ENCODE data around the gene BANK1.

The BANK1 gene

DNA sequence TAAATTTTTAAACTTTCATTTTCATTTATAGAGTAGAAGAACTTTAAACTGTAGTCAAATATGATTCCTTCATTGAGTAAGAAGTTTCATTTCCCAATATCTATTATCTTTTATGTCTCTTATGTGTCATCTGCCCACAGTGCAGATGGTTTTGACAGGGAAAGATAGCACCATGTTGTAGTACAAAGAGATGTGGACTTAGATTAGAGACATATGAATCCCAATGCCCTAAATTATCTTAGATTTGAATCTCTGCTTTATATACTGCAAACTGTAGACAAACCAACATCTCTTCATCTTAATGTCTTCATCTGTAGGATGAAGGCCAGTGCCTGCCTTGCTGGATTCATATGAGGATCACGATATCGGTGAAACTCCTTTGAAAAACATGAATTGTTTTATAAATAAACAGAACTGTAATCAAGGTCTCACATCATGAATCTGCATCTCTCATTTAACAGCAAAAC lies 217.5 kb downstream of the BANK1 start:
- Histone ChIP-seq H3K9me3 (ENCODE audit: control insufficient read depth, insufficient read depth, low read length) (no peaks in the 10 kb centered on the region), H3K4me3 (ENCODE audit: low read length) (no peak overlapping the region), H3K27me3 (ENCODE audit: control insufficient read depth, insufficient read depth, low read length) (no peaks in the 10 kb centered on the region), H3K27ac (ENCODE audit: low read length) (no peak overlapping the region), H3K36me3 (ENCODE audit: control insufficient read depth, insufficient read depth, low read length) (no peaks in the 10 kb centered on the region), H3K4me1 (ENCODE audit: control insufficient read depth, insufficient read depth, low read length) (no peaks in the 10 kb centered on the region)
- no peak for DNase-seq (ENCODE audit: low read depth, low spot score)
- no CpG with 5 or more reads among the region's 2 CpGs for WGBS (ENCODE audit: insufficient coverage, insufficient read length)

DNA sequence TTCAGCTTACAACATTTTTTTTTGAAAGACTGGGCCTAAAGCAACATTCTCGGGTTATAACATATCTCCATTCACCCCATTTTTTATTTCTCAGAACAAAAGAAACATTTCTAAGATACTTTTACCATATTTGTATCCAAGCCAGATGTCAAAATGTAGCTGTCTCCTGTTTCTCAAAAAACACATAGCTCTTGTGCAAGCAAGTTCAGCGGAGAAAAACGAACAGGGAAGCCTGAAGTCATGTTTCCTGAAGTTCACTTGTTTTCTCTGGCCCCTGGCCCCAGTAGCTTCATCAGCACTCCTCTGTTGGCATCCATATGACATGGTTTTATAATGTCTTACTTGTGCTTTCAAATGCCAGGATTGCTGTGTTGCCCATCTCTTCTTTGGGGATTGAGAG lies 218.2 kb downstream of the BANK1 start:
- H3K4me3 ChIP-seq (ENCODE audit: low read length), result no peak overlapping the region
- H3K27me3 ChIP-seq (ENCODE audit: control insufficient read depth, insufficient read depth, low read length), result no peaks in the 10 kb centered on the region
- no peaks in the 10 kb centered on the region for H3K9me3 ChIP-seq (ENCODE audit: control insufficient read depth, insufficient read depth, low read length)
- no peak for DNase-seq (ENCODE audit: low read depth, low spot score)
- no peaks in the 10 kb centered on the region for H3K4me1 ChIP-seq (ENCODE audit: control insufficient read depth, insufficient read depth, low read length)
- no peaks in the 10 kb centered on the region for H3K36me3 ChIP-seq (ENCODE audit: control insufficient read depth, insufficient read depth, low read length)
- WGBS (ENCODE audit: insufficient coverage, insufficient read length), result no CpG with 5 or more reads among the region's 3 CpGs
- no peak overlapping the region for H3K27ac ChIP-seq (ENCODE audit: low read length)

DNA sequence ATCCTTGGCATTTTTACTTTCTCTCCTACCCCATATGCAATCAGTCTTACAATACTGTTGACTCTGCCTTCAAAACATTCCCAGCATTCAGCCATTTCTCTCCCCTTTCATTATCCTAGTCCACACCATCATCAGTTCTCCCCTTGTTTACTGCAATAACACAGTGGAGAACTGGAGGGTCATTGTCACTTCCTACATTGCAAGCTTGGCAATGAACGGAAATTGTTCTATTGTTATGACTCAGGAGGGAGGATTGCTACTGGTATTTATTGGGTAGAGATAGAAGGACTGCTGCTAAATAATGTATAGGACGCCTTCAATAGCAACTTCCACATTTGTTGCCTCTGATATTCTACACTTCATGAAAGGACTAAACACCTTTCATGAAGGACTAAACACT lies 231.8 kb downstream of the BANK1 start:
- no peak overlapping the region for H3K4me3 ChIP-seq (ENCODE audit: low read length)
- WGBS (ENCODE audit: insufficient coverage, insufficient read length), result no CpG with 5 or more reads among the region's 2 CpGs
- H3K27ac ChIP-seq (ENCODE audit: low read length), result no peak overlapping the region
- H3K9me3 ChIP-seq (ENCODE audit: control insufficient read depth, insufficient read depth, low read length), result no peaks in the 10 kb centered on the region
- no peaks in the 10 kb centered on the region for H3K36me3 ChIP-seq (ENCODE audit: control insufficient read depth, insufficient read depth, low read length)
- DNase-seq (ENCODE audit: low read depth, low spot score), result no peak
- no peaks in the 10 kb centered on the region for H3K4me1 ChIP-seq (ENCODE audit: control insufficient read depth, insufficient read depth, low read length)
- no peaks in the 10 kb centered on the region for H3K27me3 ChIP-seq (ENCODE audit: control insufficient read depth, insufficient read depth, low read length)

DNA sequence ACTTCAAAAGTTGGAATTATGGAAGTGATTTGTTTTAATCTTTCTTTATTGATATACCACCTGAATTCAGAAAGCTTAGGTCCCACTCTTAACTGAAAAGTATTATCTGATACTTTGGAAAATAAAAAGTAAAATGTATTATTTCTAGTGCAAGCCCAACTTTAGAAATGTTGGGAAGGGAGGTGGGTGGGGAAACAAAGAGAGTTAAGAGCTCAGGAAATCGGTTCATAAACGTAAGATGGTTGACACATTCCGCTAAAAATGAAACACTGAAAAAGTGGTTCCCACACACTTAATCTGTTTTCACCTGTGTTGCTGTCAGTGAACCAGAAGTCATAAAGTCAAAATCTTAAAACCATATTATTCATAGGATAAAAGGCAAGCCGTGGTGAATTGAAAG lies 237.4 kb downstream of the BANK1 start:
- Histone ChIP-seq H3K27ac (ENCODE audit: low read length) (no peak overlapping the region), H3K4me1 (ENCODE audit: control insufficient read depth, insufficient read depth, low read length) (no peaks in the 10 kb centered on the region), H3K27me3 (ENCODE audit: control insufficient read depth, insufficient read depth, low read length) (no peaks in the 10 kb centered on the region), H3K36me3 (ENCODE audit: control insufficient read depth, insufficient read depth, low read length) (no peaks in the 10 kb centered on the region), H3K9me3 (ENCODE audit: control insufficient read depth, insufficient read depth, low read length) (no peaks in the 10 kb centered on the region), H3K4me3 (ENCODE audit: low read length) (no peak overlapping the region)
- no peak for DNase-seq (ENCODE audit: low read depth, low spot score)
- WGBS (ENCODE audit: insufficient coverage, insufficient read length), result no CpG with 5 or more reads among the region's 4 CpGs

DNA sequence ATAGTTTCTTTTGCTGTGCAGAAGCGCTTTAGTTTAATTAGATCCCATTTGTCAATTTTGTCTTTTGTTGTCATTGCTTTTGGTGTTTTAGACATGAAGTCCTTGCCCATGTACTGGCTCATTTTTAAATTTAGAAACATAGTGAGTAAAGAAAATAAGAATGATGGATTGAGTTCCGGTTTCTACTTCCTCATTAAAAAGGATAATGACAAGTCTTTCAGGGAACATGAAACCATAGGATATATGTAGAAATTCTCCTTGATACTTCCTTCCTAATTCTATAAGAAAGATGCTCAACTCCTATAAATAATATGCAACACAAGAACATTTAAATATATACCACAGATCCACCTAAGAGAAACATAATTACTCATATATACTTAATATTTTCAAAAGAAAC lies 240.9 kb downstream of the BANK1 start:
- no peak for DNase-seq (ENCODE audit: low read depth, low spot score)
- Histone ChIP-seq H3K4me1 (ENCODE audit: control insufficient read depth, insufficient read depth, low read length) (no peaks in the 10 kb centered on the region), H3K27me3 (ENCODE audit: control insufficient read depth, insufficient read depth, low read length) (no peaks in the 10 kb centered on the region), H3K27ac (ENCODE audit: low read length) (no peak overlapping the region), H3K36me3 (ENCODE audit: control insufficient read depth, insufficient read depth, low read length) (no peaks in the 10 kb centered on the region), H3K9me3 (ENCODE audit: control insufficient read depth, insufficient read depth, low read length) (no peaks in the 10 kb centered on the region), H3K4me3 (ENCODE audit: low read length) (no peak overlapping the region)
- no CpG with 5 or more reads among the region's 2 CpGs for WGBS (ENCODE audit: insufficient coverage, insufficient read length)

DNA sequence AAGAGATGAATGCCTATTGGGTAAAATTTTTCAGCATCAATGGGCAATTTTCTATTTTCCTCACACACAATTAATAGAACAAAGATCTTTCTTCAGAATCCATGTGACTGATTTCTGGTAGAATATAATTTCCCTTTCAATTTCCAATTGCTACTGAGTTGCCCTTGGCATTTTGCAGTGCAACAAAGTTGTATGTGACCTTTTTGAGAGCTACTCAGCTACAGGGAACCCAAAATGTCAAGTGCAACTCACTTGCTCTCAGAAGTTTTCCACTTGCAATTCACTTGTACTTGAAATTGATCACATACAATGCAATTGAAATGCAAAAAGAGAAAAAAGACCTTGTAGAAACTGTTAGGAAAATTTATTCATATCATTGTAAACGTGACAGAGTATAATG lies 245.5 kb downstream of the BANK1 start:
- WGBS (ENCODE audit: insufficient coverage, insufficient read length), result no CpG with 5 or more reads among the region's 1 CpG
- Histone ChIP-seq H3K27ac (ENCODE audit: low read length) (no peak overlapping the region), H3K4me1 (ENCODE audit: control insufficient read depth, insufficient read depth, low read length) (no peaks in the 10 kb centered on the region), H3K4me3 (ENCODE audit: low read length) (no peak overlapping the region), H3K36me3 (ENCODE audit: control insufficient read depth, insufficient read depth, low read length) (no peaks in the 10 kb centered on the region), H3K9me3 (ENCODE audit: control insufficient read depth, insufficient read depth, low read length) (no peaks in the 10 kb centered on the region), H3K27me3 (ENCODE audit: control insufficient read depth, insufficient read depth, low read length) (no peaks in the 10 kb centered on the region)
- DNase-seq (ENCODE audit: low read depth, low spot score), result no peak

DNA sequence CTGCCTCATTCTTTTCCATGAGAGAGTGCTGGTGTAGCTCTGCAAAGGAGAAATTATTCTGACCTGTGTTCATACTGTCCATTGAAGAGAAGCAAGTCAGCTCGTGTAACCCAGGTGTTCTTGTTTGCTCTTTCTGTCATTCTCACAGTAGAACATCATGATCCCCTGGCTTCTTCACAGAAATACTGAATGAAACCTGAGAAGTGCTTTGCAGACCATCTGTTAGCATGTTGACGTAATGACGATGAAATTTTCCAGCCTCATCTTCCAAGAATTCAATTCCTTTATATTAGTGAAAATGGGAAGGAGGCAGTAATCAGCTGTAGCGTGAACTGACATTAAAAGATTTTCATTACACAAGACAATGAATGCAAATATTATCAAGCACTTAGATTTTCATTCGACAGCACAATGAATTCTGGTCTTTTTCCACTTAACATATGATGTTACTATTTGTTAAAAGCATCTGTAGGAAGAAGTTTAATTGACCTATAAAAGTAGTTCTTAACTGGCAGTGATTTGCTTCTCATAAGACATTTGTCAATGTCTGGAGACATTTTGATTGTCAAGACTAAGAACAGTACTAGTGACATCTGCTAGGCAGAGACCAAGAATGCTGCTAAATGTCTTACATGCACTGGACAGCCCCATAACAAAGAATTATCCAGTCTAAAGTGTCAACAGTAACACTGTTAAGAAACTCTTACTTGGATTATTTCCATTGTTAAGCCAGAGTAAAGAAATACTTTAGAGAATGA lies 246.3 kb downstream of the BANK1 start:
- Histone ChIP-seq H3K36me3 (ENCODE audit: control insufficient read depth, insufficient read depth, low read length) (no peaks in the 10 kb centered on the region), H3K27ac (ENCODE audit: low read length) (no peak overlapping the region), H3K4me1 (ENCODE audit: control insufficient read depth, insufficient read depth, low read length) (no peaks in the 10 kb centered on the region), H3K9me3 (ENCODE audit: control insufficient read depth, insufficient read depth, low read length) (no peaks in the 10 kb centered on the region), H3K27me3 (ENCODE audit: control insufficient read depth, insufficient read depth, low read length) (no peaks in the 10 kb centered on the region), H3K4me3 (ENCODE audit: low read length) (no peak overlapping the region)
- no CpG with 5 or more reads among the region's 5 CpGs for WGBS (ENCODE audit: insufficient coverage, insufficient read length)
- no peak for DNase-seq (ENCODE audit: low read depth, low spot score)

DNA sequence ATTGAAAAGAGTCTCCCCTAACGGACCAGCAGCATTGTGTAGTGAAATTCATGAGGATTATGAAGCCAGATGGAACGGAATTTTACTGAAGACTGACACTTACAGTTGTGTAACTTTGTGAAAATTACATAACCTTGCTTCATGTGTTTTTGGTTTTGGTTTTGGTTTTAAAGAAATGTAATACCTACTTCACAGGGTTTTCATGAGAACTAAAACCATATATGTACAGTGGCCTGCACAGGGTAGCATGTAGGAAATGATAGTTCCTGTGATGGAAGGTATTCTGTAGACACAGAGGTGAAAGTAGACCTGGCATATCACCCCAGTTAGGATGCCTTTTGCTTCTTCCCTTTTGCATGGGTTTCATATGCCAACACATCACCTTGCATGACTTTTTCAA lies 247.0 kb downstream of the BANK1 start:
- WGBS (ENCODE audit: insufficient coverage, insufficient read length), result no CpG with 5 or more reads among the region's 2 CpGs
- Histone ChIP-seq H3K4me3 (ENCODE audit: low read length) (no peak overlapping the region), H3K36me3 (ENCODE audit: control insufficient read depth, insufficient read depth, low read length) (no peaks in the 10 kb centered on the region), H3K4me1 (ENCODE audit: control insufficient read depth, insufficient read depth, low read length) (no peaks in the 10 kb centered on the region), H3K9me3 (ENCODE audit: control insufficient read depth, insufficient read depth, low read length) (no peaks in the 10 kb centered on the region), H3K27ac (ENCODE audit: low read length) (no peak overlapping the region), H3K27me3 (ENCODE audit: control insufficient read depth, insufficient read depth, low read length) (no peaks in the 10 kb centered on the region)
- DNase-seq (ENCODE audit: low read depth, low spot score), result no peak

DNA sequence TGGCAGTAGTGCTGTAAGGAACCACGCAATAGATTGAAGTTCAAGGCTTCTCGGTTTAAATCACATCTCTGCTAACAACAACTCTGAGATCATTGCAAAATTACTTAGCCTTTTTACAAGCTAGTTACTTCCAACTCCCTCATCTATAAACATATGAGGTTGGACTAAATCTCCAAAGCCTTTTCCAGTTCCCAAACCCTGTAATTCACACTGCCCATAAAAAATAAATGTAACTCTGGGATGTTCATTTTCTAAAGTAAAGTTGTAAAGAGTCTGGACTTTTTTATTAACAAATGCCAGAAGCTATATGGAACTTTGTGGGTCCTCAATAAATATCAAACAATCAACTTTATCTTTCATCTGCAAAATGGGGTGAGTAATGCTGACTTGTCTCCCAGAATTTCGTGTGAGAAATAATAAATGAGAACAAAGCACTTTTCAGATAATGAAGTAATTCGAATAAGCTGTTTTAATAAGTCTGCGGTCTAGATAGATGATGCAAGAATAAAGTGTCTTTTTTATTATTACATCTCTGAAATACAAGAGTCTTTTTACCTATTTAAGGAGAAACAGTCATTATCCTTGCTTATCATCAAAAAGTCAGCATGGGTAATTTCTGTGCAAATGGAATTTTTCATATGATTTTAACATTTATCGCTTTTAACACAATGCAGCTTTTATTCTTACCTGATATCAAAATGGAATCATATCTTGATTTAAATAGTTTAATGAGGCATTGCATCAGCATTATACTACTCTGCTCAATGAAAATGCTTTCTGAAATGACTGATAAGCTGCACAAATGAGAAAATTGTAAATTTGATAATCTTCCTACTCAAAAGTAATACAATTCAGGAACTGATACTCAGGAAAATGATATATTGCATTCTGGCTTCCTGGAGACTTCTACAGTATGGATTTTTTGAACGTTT lies 252.6 kb downstream of the BANK1 start:
- Histone ChIP-seq H3K9me3 (ENCODE audit: control insufficient read depth, insufficient read depth, low read length) (no peaks in the 10 kb centered on the region), H3K27me3 (ENCODE audit: control insufficient read depth, insufficient read depth, low read length) (no peaks in the 10 kb centered on the region), H3K4me1 (ENCODE audit: control insufficient read depth, insufficient read depth, low read length) (no peaks in the 10 kb centered on the region), H3K4me3 (ENCODE audit: low read length) (no peak overlapping the region), H3K27ac (ENCODE audit: low read length) (no peak overlapping the region), H3K36me3 (ENCODE audit: control insufficient read depth, insufficient read depth, low read length) (no peaks in the 10 kb centered on the region)
- WGBS (ENCODE audit: insufficient coverage, insufficient read length), result no CpG with 5 or more reads among the region's 7 CpGs
- no peak for DNase-seq (ENCODE audit: low read depth, low spot score)

DNA sequence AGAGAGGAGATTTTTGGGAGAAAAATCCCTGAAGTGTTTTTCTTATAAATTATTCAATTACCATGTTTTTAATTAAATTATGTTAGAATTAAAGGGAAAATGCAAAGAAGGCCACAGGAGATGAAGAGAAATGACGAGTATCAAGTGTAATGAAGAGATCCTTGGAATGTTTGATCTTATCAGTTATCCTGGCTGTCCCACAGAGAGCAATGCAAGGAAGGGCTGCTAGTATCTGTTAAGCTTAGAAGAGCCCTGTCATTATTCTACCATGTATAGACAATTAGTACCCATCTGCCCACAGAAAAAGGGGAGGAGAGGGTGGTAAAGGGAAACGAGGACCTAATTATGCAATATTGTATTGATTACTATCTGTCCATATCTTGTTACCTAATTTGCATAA lies 257.1 kb downstream of the BANK1 start:
- no peak overlapping the region for H3K4me3 ChIP-seq (ENCODE audit: low read length)
- H3K27me3 ChIP-seq (ENCODE audit: control insufficient read depth, insufficient read depth, low read length), result no peaks in the 10 kb centered on the region
- H3K36me3 ChIP-seq (ENCODE audit: control insufficient read depth, insufficient read depth, low read length), result no peaks in the 10 kb centered on the region
- H3K4me1 ChIP-seq (ENCODE audit: control insufficient read depth, insufficient read depth, low read length), result no peaks in the 10 kb centered on the region
- no peaks in the 10 kb centered on the region for H3K9me3 ChIP-seq (ENCODE audit: control insufficient read depth, insufficient read depth, low read length)
- no peak overlapping the region for H3K27ac ChIP-seq (ENCODE audit: low read length)
- no CpG with 5 or more reads among the region's 2 CpGs for WGBS (ENCODE audit: insufficient coverage, insufficient read length)
- DNase-seq (ENCODE audit: low read depth, low spot score), result no peak
